Measurements from ENCODE around the gene ATP10D.
"Not testable (repeated sequence)": the region's sequence is repeated elsewhere in the genome, so short reads cannot be mapped to it uniquely, and the experiment has no call there.

Gene ATP10D

DNA sequence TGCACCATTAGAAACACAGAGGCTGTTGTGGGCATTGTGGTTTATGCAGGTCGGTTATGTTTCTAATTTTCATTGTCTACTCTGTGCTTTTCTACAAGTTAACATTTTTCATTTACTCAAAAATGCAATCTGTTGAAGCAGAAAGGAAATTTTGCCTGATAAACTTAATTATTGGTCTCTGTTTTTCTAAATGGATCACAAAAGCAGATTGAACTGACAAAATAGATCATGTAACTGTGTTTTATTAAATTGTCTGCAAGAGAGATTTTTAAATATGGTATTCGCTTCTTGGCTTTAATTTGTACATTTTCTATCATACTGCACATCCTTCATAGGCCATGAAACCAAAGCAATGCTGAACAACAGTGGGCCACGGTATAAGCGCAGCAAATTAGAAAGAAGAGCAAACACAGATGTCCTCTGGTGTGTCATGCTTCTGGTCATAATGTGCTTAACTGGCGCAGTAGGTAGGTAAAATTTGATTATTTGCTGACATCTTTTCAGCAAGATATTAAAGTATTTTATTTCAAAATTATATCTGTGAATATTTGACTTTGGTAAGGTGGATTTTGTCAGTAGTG, 50.6 kb downstream of the ATP10D start:
- no peak for DNase-seq (ENCODE audit: low read depth, low spot score)

- DNase-seq (ENCODE audit: low read depth, low spot score): no peak
These were observed 51.9 kb downstream of the ATP10D start for GRCh38 chr4:47536966-47537365.

GRCh38 chr4:47538111-47538824, 53.2 kb downstream of the ATP10D start:
- peak; percentile 36 for DNase-seq (ENCODE audit: low read depth, low spot score)

GRCh38 chr4:47538825-47539154, 53.7 kb downstream of the ATP10D start:
- no peak for DNase-seq (ENCODE audit: low read depth, low spot score)

- peak; percentile 15 for DNase-seq (ENCODE audit: low read depth, low spot score)
These were observed 57.6 kb downstream of the ATP10D start for GRCh38 chr4:47542640-47543039.

GRCh38 chr4:47543331-47543730, 58.3 kb downstream of the ATP10D start:
- DNase-seq (ENCODE audit: low read depth, low spot score): no peak

DNA sequence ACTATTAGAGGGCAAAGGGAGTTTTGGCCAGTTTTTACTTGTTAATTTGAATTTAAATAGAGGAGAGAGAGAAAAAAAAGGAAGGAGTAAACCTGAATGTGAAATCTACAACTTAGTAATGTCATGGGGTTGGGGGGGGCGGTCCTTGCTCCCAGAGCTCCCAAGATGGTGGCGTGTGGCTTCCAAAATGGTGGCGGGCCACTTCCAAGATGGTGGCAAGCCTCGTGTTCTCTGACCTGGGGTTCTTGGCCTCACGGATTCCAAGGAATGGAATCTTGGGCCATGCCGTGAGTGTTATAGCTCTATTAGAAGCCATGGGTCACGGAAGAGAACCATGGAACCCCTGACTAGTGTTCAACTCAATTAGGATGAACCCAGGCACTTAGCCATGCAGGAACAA, 65.3 kb downstream of the ATP10D start:
- DNase-seq (ENCODE audit: low read depth, low spot score): not testable (repeated sequence)

- no peak for DNase-seq (ENCODE audit: low read depth, low spot score)
These were observed 65.9 kb downstream of the ATP10D start for GRCh38 chr4:47550899-47551548.

DNA sequence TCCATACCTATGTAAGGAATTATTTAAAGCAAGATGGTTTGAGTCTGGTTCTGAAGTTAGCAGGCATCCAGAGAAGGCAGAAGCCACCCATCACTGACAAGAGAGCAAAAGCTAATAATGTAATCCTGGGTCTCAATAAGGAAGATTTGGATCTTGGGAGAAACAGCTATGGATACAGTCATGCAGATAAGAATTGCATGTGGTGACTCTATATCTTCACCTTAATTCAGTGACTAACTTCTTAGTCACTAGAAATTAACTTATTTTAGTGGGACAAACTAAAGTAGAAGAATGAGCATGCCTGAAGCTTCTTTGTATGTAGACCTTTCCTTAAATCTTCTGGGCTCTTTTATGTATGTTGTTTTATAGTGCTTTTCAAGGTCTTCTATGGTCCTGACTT, 66.6 kb downstream of the ATP10D start:
- peak; percentile 14 for DNase-seq (ENCODE audit: low read depth, low spot score)

DNA sequence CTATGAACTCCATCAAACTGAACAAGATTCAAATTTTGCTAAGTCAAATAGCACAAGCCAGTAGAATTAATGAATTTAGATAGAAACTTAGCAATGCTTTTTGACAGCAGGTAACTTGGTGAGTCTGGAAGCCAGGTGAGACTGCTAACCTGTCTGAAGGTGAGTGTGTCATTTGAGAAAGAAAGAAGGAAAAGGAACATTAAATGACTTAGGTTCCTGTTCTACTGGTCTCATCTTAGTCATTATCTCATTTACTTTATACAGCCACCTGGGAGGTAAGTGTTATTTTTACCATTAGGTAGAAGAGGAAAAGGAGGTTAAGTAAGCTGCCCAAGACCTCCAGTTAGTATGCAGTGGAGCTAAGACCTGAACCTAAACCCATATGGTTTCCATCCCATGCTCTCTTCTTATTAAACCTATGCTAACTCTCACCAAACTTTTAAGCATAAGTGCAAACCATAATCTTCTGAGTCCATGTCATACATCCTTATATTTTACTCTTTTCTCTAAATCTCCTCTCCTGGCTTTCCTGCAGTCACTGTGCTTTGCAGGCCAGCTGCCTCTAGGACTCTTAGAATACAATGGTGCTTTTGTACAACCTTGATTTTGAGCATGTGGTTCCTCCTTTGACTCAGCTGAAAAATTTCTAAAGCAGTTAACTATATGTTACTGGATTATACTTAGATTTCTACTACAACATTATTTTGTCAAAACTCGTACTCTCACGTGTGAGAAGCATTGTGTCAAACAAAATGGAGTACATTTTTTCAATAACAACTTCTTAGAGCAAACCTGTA, 68.5 kb downstream of the ATP10D start:
- DNase-seq (ENCODE audit: low read depth, low spot score): peak; percentile 16

DNA sequence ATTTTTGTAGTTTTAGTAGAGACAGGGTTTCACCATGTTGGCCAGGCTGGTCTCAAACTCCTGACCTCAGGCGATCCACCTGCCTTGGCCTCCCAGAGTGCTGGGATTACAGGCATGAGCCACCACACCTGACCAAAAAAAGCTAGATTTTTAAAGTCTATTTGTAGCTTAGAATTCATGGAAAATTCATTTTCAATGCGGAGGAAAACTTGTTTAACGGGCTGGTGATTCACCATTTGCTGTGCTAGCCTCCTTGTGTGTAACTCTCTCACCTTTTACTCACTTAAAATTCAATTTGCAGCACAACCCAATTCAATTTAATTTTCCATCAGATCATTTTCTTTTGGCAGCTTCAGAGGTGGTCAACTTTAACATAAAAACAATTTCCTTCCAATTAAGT, 70.8 kb downstream of the ATP10D start:
- not testable (repeated sequence) for DNase-seq (ENCODE audit: low read depth, low spot score)

GRCh38 chr4:47557255-47557654, 72.2 kb downstream of the ATP10D start:
- DNase-seq (ENCODE audit: low read depth, low spot score): no peak

DNA sequence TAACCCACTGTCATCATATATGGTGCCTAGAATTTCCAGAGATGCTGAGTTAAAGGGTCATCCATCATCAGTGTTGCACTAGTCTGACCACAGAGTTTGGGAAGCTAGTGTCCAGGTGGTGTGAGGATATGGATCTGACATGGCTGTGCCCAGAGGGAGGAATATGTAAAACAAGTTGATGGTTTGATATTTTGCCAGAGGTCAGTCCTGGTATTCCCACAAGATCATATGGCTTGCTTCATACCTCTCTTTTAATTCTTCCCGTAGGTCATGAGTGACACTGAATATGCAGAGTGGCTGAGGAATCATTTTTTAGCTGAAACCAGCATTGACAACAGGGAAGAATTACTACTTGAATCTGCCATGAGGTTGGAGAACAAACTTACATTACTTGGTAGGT, 75.6 kb downstream of the ATP10D start:
- no peak for DNase-seq (ENCODE audit: low read depth, low spot score)

DNA sequence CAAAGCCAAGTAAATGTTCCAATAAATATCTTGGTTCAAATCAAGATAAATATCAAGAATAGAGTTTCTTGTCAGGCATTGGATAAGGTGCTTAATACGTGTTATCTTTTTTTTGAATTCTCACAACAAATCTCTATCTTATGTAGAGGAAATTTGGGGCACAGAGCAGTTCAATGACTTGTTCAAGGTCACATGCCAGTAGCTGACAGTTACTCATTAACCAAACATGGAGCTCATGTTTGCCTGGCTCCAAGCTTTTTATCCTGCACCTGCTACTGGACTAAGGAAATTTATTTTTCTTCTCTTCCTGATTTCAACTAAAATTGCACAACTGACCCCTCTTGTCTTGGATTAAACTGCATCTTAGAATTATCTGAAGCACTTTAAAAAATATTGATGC, 76.3 kb downstream of the ATP10D start:
- no peak for DNase-seq (ENCODE audit: low read depth, low spot score)

GRCh38 chr4:47562297-47562696, 77.2 kb downstream of the ATP10D start:
- peak; percentile 16 for DNase-seq (ENCODE audit: low read depth, low spot score)

DNA sequence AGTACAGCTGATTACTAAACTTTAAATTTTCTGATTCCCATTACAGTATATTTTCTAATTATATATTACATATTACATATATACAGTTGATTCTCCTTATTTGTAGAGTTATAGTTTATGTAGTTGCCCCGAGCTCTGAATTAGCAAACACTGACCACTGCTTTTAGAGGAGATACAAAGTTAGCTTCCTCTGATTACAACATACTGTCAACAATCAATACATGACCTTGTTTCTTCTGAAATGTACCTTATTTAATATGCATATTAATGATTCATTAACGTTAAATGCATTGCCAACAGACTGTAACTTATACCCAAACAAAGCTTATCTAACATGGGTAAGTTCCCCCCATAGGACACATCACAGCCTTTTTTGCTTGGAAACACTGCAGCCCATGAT, 81.5 kb downstream of the ATP10D start:
- DNase-seq (ENCODE audit: low read depth, low spot score): no peak

DNA sequence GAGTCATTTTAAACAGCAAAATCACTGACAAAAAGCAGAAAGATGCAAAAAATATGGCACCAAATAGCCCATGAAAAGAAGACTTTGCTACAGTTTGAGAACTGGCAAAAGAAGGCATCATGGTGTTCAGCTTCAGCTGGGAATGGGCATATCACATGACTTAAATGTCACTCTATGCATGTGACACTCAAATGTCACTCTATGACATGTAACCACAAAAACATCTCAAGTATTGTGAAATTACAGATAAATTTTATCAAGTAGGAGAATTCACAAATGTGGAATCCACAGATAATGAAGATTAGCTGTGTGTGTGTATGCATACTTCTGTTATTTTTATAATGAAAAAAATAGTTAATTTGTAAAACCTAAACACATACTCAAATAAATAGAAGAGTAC, 81.9 kb downstream of the ATP10D start:
- no peak for DNase-seq (ENCODE audit: low read depth, low spot score)

DNA sequence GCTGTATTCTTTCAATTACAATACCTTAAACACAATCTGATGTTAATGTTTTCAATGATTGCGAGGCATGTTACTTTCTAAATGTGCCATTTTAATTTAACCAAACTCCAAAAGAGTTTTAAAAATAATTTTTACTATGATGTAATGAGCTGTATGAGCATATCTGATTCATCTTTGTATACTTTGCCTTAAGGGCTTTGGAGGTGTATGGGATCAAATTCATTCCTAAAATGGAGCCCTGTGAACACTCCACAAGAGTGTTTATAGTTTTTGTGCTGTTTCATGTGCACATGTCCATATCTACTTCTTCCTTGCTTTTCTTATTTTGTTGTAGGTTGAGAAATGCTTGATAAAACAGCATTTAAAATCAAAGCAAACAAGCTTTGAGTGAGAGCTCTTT, 82.4 kb downstream of the ATP10D start:
- DNase-seq (ENCODE audit: low read depth, low spot score): no peak

DNA sequence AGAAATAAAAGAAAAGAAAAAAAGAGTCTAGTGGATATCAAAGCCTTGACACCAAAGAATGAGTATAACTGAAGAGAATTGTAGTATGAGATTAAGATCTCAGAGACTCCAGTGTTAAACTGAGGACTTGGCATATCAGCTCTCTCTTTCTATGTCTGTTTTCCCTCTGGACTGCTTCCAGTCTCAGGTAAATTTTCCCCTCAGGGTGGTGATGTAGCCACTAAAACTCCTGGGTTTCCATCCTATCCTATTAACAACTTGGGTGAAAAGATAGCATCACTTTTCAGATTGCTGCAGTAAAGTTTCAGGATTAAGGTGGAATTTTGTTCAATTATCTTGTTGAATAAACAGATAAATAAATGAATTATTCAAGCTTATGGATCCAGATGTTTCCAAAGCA, 85.7 kb downstream of the ATP10D start:
- no peak for DNase-seq (ENCODE audit: low read depth, low spot score)

- no peak for DNase-seq (ENCODE audit: low read depth, low spot score)
These were observed 87.9 kb downstream of the ATP10D start for GRCh38 chr4:47572981-47573380.

DNA sequence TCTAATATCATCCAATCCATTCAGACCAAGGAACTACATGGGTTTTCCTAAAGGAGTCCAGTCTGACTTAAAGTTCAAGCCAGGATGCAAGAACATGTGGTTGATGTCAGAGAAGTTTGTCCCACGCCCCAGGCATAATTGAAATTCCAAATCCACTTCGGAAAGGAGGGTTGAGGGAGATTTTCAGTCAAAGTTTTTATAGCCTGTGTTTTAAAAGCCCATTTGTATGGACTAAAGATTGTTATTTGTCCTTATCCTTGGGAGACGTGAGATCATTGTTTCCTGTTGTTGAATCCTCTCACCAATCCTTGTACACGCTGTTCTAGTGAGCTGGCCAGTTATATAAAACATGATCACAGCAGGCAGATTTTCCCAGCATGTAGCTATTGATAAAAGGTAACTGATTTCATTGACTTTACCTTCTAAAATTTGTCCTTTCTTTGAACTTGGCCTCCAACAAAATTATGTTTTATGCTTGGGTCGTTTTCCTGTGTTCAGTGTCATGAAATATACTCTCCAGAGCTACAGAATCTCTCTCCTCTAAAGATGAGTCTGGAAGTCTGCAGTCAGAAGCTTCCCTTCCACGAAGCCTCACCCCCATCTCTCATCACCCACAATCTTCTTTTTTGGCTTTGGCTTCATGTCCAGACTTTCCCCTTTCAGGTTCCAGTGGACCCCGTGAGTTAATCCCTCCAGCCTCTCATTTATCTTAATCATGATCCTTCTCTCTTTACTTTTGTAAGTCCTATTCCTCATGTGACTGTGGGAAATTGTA, 92.9 kb downstream of the ATP10D start:
- DNase-seq (ENCODE audit: low read depth, low spot score): no peak

DNA sequence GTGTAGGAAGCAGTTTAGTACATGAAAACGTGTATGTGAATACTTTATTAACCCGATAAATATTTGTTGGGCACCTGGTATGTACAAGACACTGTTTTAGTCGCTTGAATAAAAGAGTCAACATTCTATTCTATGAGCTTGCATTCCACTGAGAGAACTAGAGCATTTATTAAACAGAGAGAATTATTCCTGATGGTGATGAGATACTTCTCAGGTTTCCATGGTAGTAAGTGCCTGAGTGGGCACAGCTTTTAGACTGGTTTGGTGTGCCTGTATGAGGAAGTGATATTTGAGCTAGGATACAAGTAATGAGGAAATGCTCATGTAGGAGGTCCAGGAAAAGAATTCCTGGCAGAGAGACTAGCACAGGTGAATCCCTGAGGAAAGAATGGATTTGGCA, 94.2 kb downstream of the ATP10D start:
- no peak for DNase-seq (ENCODE audit: low read depth, low spot score)

All from astrocyte of the hippocampus (primary cell).